Aorta (tissue), 5 donors: ENCODE results near the gene AP3B1. TPM values are rescaled to one million over a fixed set of nuclear protein-coding genes. Genes with fewer than 3 reads are reported as not detected.

Experiments
- ATAC-seq: fragments of 200-7000 bp; cut with Tn5 transposase; one replicate; pipeline ENCODE4 v1.9.1; 2022; ENCODE audit warnings: moderate library complexity; ENCODE audit not compliant: low FRiP score
- DNase-seq, 2 donors: peaks; one replicate each; pipeline ENCODE4 v3.0.0-alpha.2; 2020
- H3K27ac ChIP-seq, 2 donors: one replicate each; pipeline ENCODE4 v1.5.1; 2013; ENCODE audit warnings: low read length in 2 of 2, mild to moderate bottlenecking in 2 of 2, moderate library complexity in 2 of 2, control low read depth in 1 of 2, inconsistent platforms in 1 of 2, low read depth in 1 of 2
- H3K27me3 ChIP-seq, 2 donors: one replicate each; pipeline ENCODE4 v1.6.1; 2013; ENCODE audit warnings: control low read depth in 1 of 2, low read length in 1 of 2, mild to moderate bottlenecking in 1 of 2, moderate library complexity in 1 of 2; ENCODE audit not compliant: insufficient read depth in 2 of 2, control insufficient read depth in 1 of 2
- H3K36me3 ChIP-seq, 2 donors: one replicate each; pipeline ENCODE4 v1.6.1; 2013; ENCODE audit warnings: control low read depth in 1 of 2, low read length in 1 of 2, mild to moderate bottlenecking in 1 of 2; ENCODE audit not compliant: insufficient read depth in 2 of 2, control insufficient read depth in 1 of 2
- H3K4me1 ChIP-seq, 2 donors: one replicate each; pipeline ENCODE4 v1.6.1; 2013; ENCODE audit warnings: low read length in 2 of 2, control low read depth in 1 of 2, mild to moderate bottlenecking in 1 of 2, moderate library complexity in 1 of 2; ENCODE audit not compliant: insufficient read depth in 2 of 2, control insufficient read depth in 1 of 2
- H3K4me3 ChIP-seq, 2 donors: one replicate each; pipeline ENCODE4 v1.5.1; 2013; ENCODE audit warnings: low read length in 2 of 2, control low read depth in 1 of 2, mild to moderate bottlenecking in 1 of 2
- H3K9me3 ChIP-seq: one replicate; pipeline ENCODE4 v1.6.1; 2013; ENCODE audit warnings: mild to moderate bottlenecking, low read length; ENCODE audit not compliant: control insufficient read depth
- WGBS, 2 donors: extraction: QIAGEN DNeasy Blood & Tissue Kit; methylation state at CpG; one replicate each; pipeline ENCODE4 v1.1.7; 2013; 5-methylcytosine and 5-hydroxymethylcytosine counted together
- intact Hi-C, 2 donors: fragments of 100-400 bp; cut with DNase I; formaldehyde crosslinking; loops; one replicate each; pipeline versions ENCODE4 v1.14.2 to v1.15.0; 2022
- polyA plus RNA-seq, 2 donors: library from polyadenylated mRNA; stranded (reverse); fragments of 200-250 nt; gene quantifications; one replicate each; pipeline ENCODE4 v1.2.3, GENCODE V29; 2013
- total RNA-seq, 2 donors: library from RNA; stranded (reverse); fragmentation: NEBNext Ultra II Directional; extraction: Animal tissue kit (Norgen Biotek cat#: 25700); gene quantifications; one replicate each; pipeline ENCODE4 v1.2.1, GENCODE V29; 2021
- donor health status: healthy with polysubstance abuse.
- donor health status: Bipolar disorder and iron deficiency.
- donor health status: DM: no; HTN: no; CAD: no.
- donor health status: DM: no; HTN: no; CAD: no.
- donor health status: DM: yes; HTN: yes; CAD: no.

Gene AP3B1
- total and polyA plus RNA-seq, 4 donors, result 17.8 to 46.7 (median 37.1) TPM

DNA sequence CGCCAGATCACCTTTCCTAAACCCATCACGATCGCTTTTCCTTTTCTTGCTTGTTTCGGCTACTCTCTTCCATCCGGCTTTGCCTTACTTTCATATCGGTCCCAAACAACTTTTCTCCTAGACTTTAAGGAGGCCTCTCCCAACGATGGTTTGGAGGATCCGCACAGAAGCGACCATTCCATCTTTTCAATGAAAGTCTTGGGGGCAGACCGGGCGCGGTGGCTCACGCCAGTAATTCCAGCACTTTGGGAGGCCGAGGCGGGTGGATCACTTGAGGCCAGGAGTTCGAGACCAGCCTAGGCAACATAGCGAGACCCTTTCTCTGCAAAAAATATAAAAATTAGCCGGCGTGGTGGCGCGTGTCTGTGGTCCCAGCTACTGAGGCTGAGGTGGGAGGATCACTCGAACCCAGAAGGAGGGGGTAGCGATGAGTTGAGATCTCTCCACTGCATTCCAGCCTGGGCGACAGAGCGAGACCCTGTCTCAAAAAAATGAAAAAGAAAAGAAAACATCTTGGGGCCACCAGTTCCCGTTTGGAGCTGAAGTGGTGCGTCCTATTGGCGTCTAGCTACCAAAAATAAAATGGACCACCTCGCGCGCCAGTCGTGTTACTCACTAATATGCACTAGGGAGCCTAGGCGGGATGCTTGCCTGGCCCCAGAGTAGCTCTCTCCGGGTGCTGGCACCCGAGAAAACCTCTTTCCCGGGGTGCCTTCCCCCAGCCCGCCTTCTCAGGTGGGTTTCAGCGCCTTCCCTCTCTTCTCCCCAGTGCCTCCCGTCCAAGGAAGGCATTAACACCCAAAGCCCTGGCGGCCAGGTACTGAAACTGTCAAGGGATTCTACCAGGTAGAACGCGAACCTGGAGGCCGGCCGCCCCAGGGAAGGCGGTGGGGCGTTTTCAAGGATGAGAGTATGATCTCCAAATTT, 800 bp upstream of the AP3B1 start:
- Histone ChIP-seq H3K27ac (peak overlapping the region in 1 of 2 donors; percentile 68), H3K27me3 (no peaks in the 10 kb centered on the region), H3K4me1 (no peaks in the 10 kb centered on the region), H3K4me3 (peak overlapping the region; percentile 19 to 71), H3K36me3 (no peaks in the 10 kb centered on the region), H3K9me3 (no peaks in the 10 kb centered on the region)
- intact Hi-C loops, result loop anchor here in 1 of 2 donors (2.0 kb wide), 1 partner anchor 66 kb away; the partner anchor contains the start of gene SCAMP1
- WGBS, 2 donors, result 5% methylated on average over 46 of the region's 46 CpGs
- peak; percentile 61 to 79 for DNase-seq
- peak; percentile 56 for ATAC-seq

- DNase-seq, result no peak
- Histone ChIP-seq H3K4me3 (peak overlapping the region; percentile 60 to 88), H3K36me3 (no peaks in the 10 kb centered on the region), H3K4me1 (no peaks in the 10 kb centered on the region), H3K27me3 (no peaks in the 10 kb centered on the region), H3K27ac (peak overlapping the region in 1 of 2 donors; percentile 24), H3K9me3 (no peaks in the 10 kb centered on the region)
- WGBS, 2 donors, result 0% methylated on average over 6 of the region's 6 CpGs
- no peak for ATAC-seq
- intact Hi-C loops, result loop anchor here (1.0 to 2.0 kb wide), 2 partner anchors 66 to 67 kb away; partner anchors contain the start of gene SCAMP1 (in 2 of the 2)
These were observed 649 bp downstream of the AP3B1 start for GRCh38 chr5:78293851-78294247.

DNA sequence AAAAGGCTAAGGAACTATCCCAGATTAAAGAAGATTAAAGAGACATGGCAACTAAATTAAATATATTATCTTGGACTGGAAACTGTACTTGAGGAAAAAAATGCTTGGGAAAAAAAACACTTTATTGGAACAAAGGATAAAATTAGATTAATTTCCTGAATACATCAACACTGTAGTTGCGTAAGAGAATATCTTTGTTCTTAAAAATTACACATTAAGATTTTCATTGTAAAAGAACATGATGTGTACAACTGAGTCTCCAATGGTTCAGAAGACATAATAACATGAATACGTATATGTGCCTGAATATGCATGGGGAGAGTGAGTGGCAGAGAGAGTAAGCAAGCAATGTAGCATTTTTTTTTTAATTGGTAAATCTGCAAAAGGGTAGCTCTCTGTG, 2.8 kb downstream of the AP3B1 start:
- Histone ChIP-seq H3K27me3 (no peaks in the 10 kb centered on the region), H3K36me3 (no peaks in the 10 kb centered on the region), H3K27ac (no peak overlapping the region), H3K9me3 (no peaks in the 10 kb centered on the region), H3K4me3 (no peak overlapping the region), H3K4me1 (no peaks in the 10 kb centered on the region)
- 73 to 77% methylated on average over 2 of the region's 2 CpGs for WGBS, 2 donors
- no peak for ATAC-seq
- intact Hi-C loops, result no loop called here
- no peak for DNase-seq

DNA sequence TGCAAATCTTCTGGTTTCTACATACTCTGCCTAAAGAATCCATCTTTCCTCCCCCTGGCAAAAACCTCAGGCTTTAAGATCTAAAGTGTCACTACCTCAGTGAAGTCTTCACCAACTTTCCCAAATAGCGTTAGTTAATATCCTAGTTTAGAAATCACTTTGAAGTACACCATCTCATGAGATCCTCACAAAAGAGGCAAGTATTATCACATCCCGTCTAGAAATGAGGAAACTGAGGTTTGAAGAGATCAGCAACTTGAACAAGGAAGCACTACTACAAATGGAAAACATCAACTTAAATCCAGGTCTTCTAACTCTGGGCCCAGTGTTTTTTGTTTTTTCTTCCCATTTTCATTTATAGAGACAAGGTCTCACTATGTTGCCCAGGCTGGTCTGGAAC, 4.6 kb downstream of the AP3B1 start:
- intact Hi-C loops, result no loop called here
- 89 to 93% methylated on average over 2 of the region's 2 CpGs for WGBS, 2 donors
- Histone ChIP-seq H3K9me3 (peaks cover 1% of the 10 kb centered on the region), H3K36me3 (no peaks in the 10 kb centered on the region), H3K27ac (no peak overlapping the region), H3K4me3 (no peak overlapping the region), H3K4me1 (no peaks in the 10 kb centered on the region), H3K27me3 (no peaks in the 10 kb centered on the region)
- DNase-seq (no peak), ATAC-seq (no peak)

GRCh38 chr5:78288246-78288645, 6.3 kb downstream of the AP3B1 start:
- H3K36me3 ChIP-seq, result no peaks in the 10 kb centered on the region
- H3K9me3 ChIP-seq, result peaks cover 1% of the 10 kb centered on the region
- DNase-seq (no peak), ATAC-seq (no peak)
- WGBS, 2 donors, result 91% methylated on average over 3 of the region's 3 CpGs
- no peaks in the 10 kb centered on the region for H3K27me3 ChIP-seq
- H3K4me3 ChIP-seq, result no peak overlapping the region
- intact Hi-C loops, result no loop called here
- H3K4me1 ChIP-seq, result peaks cover 0 to 3% of the 10 kb centered on the region in 2 donors
- H3K27ac ChIP-seq, result no peak overlapping the region

GRCh38 chr5:78287833-78288232, 6.7 kb downstream of the AP3B1 start:
- ATAC-seq (no peak), DNase-seq (no peak)
- no peak overlapping the region for H3K27ac ChIP-seq
- WGBS, 2 donors, result 2 to 5% methylated on average over 2 of the region's 2 CpGs
- H3K27me3 ChIP-seq, result no peaks in the 10 kb centered on the region
- peaks cover 1% of the 10 kb centered on the region for H3K9me3 ChIP-seq
- H3K36me3 ChIP-seq, result no peaks in the 10 kb centered on the region
- intact Hi-C loops, result no loop called here
- H3K4me1 ChIP-seq, result peaks cover 0 to 3% of the 10 kb centered on the region in 2 donors
- no peak overlapping the region for H3K4me3 ChIP-seq

DNA sequence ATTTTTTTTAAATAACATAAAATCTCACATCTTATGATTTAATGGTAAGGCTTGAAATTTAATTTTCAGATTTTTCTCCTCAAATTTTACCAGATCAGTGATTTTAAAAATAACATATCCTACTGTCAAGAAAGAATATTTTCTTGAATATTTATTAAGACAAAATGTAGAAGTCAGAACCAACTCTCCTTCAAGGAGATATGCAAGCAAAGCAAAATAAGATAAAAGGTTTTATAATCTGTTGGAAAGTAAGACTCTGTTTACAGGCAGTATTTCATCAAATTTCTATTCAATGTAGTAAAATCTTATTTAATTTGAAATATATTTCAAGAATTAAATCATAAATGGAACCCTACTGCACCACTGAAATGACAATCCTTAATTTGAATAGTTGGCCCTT, 7.3 kb downstream of the AP3B1 start:
- H3K4me3 ChIP-seq, result no peak overlapping the region
- DNase-seq, result no peak
- H3K9me3 ChIP-seq, result peaks cover 1% of the 10 kb centered on the region
- no peaks in the 10 kb centered on the region for H3K36me3 ChIP-seq
- peaks cover 0 to 3% of the 10 kb centered on the region in 2 donors for H3K4me1 ChIP-seq
- H3K27me3 ChIP-seq, result no peaks in the 10 kb centered on the region
- H3K27ac ChIP-seq, result no peak overlapping the region
- intact Hi-C loops, result no loop called here
- ATAC-seq, result no peak

DNA sequence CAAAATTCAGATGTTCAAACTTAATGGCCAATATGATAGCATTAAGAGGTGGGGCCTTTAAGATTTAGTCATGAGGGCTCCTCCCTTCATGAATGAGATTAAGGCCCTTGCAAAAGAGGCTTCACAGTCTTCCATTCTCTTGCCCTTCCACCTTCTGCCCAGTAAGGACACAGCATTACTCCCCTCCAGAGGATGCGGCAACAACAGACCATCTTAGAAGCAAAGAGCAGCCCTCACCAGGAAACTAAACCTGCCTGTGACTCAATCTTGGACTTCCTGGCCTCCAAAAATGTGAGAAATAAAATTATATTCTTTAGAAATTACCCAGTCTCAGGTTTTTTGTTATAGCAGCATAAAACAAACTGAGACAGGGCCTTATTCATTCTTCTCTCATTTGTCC, 8.2 kb downstream of the AP3B1 start:
- Histone ChIP-seq H3K4me3 (no peak overlapping the region), H3K4me1 (peaks cover 0 to 3% of the 10 kb centered on the region in 2 donors), H3K36me3 (peaks cover 0 to 2% of the 10 kb centered on the region in 2 donors), H3K27ac (no peak overlapping the region), H3K27me3 (no peaks in the 10 kb centered on the region), H3K9me3 (peaks cover 1% of the 10 kb centered on the region)
- intact Hi-C loops, result no loop called here
- DNase-seq (no peak), ATAC-seq (no peak)
- whole genome bisulfite sequencing, 2 donors, result 99 to 100% methylated on average over 1 of the region's 1 CpG

GRCh38 chr5:78283802-78284201, 10.7 kb downstream of the AP3B1 start:
- Histone ChIP-seq H3K36me3 (peaks cover 0 to 2% of the 10 kb centered on the region in 2 donors), H3K27me3 (no peaks in the 10 kb centered on the region), H3K4me3 (no peak overlapping the region), H3K27ac (no peak overlapping the region), H3K9me3 (peaks cover 1% of the 10 kb centered on the region), H3K4me1 (peaks cover 0 to 3% of the 10 kb centered on the region in 2 donors)
- 98% methylated on average over 1 of the region's 1 CpG for WGBS, 2 donors
- ATAC-seq (no peak), DNase-seq (no peak)
- intact Hi-C loops, result no loop called here
